Endothelial cell of hepatic sinusoid (primary cell): ENCODE data around the gene TAS2R9.

Experiments used
- in situ Hi-C: cut with HindIII; loops from 2 replicates; pipeline ENCODE4 v1.10.0; 2017; ENCODE audit warnings: low sequenced_read_pairs

Gene TAS2R9

GRCh38 chr12:10810068-10810467, at the start of gene TAS2R9:
TSS of gene TAS2R9 (minus strand) at chr12:10810168. CDS start at chr12:10810075, 93 bp downstream.
- in situ Hi-C loops: no loop called here

DNA sequence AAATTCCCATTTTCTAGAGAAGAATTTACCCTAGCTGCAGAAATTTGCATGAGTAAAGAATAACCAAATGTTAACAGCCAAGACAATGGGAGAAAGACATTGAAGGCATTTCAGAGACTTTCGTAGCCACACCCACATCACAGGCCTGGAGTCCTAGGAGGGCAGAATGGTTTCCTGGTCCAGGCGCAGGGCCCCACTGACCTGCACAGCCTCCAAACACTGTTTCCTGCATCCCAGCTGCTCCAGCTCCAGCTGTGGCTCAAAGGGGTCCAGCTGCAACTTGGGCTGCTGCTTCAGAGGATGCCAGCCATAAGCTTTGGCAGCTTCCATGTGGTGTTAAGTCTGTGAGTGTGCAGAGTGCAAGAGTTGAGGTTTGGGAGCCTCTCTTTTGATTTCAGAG, 45.8 kb upstream of the TAS2R9 start:
- in situ Hi-C loops: loop anchor here (5.0 kb wide), 1 partner anchor 91 kb away; no protein-coding TSS in a partner anchor

GRCh38 chr12:10853776-10854175, 43.8 kb upstream of the TAS2R9 start:
- in situ Hi-C loops: no loop called here

DNA sequence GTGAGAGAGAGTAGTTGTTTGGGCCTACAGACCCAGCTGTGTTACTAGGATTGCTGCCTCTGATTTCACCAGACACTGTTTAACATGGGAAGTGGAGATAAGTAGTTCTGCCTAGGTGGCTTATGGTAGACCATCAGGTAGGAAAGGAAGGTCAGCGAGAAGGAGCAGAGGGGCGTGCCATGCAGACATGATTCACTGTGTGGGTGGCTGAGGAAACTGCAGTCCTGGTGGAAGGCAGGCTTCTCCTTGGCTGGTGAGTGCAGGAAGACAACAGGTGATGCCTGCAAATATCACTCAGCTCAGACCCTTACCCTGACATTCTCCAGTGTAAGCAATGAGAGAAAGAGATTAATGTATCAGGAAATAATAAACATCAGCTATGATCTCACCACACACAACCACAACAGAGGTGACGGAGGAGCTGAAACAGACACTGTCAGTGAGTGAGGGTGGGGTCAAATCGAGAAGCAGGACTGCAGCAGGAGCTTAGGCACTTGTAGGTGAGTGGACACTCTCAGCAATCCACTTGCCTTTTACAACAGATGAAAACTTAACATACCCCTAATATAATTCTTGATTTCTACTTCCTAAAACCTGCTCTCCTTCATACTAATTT, 41.4 kb upstream of the TAS2R9 start:
- in situ Hi-C loops: no loop called here

GRCh38 chr12:10849425-10849878, 39.5 kb upstream of the TAS2R9 start, which contains the start of gene PRR4:
TSS of gene PRR4 (minus strand) at chr12:10849475. CDS start at chr12:10849437, 38 bp downstream.
- in situ Hi-C loops: no loop called here

GRCh38 chr12:10847744-10848143, 37.8 kb upstream of the TAS2R9 start:
- in situ Hi-C loops: no loop called here

DNA sequence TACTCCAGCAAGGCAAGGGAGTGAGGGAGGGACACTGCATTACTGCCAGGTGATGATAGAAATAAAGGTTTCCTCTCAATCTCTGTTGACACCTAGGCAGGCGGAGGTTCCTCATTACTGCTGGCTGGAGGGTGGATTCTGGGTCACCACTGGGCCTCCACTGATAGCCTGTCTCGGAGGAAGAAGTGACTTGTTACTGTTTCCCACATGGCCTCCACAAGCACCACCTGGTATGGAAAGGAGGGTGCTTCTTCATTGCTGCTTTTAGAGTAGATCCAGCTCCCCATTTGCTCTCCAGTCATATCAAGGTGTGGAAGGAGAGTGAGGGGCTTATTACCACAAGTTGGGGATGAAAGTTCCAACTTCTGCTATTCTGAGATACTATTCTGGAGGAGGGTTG, 32.9 kb upstream of the TAS2R9 start:
- in situ Hi-C loops: no loop called here

GRCh38 chr12:10838461-10838860, 28.5 kb upstream of the TAS2R9 start:
- in situ Hi-C loops: no loop called here

- in situ Hi-C loops: no loop called here
Observed at GRCh38 chr12:10829994-10830393, 20.0 kb upstream of the TAS2R9 start.

GRCh38 chr12:10826258-10826657, 16.3 kb upstream of the TAS2R9 start, which contains the start of gene TAS2R10:
TSS of gene TAS2R10 (minus strand) at chr12:10826358. CDS start at chr12:10826269, 89 bp downstream.
- in situ Hi-C loops: no loop called here

- in situ Hi-C loops: no loop called here
Observed at GRCh38 chr12:10824957-10825356, 15.0 kb upstream of the TAS2R9 start.

DNA sequence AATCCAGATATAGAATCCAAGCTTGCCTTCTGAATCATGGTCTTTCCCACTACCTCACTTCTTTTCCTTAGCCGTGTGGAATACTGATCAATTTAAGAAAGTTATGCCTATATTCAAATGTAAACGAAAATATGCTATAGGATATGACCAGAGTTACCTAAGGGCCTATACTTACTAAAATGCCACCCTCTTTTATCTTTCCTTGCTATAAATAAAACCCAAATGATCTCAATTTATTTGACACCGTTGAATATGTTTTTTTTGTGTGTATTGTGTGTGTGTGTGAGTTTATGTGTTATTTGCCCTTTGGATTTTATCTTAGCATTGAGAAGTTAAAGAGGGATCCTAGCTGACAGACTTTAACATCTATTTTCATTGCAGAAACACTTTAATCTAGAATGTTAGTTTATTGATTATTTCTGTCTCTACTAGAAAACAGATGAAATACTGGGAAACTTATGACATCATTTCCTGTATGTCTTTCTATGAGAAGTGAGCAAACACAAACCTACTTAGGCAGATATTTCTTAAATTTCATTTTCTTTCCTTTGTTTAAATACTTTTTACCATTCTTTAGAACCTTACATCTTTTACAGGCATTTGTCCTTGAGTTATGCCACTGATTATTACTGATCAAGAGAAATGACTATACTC, 2.0 kb upstream of the TAS2R9 start:
- in situ Hi-C loops: no loop called here

DNA sequence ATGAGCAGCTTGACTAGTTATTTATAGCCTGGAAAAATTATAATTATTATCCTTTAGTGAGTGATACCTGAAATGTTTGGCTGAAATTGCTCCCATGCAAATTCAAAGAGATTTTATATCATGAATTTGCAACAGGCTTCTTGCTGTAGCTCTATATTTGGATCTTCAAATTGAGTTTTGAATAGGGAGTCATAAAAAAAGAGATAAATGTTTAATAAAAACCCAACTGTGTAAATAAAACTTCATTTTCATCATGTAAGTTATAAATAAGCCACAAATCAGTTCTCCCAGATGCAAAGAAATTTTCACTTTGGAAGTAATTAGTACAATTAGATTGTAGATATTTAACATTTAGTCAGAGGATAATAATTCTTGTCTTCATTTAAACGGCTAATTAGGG, 2.8 kb downstream of the TAS2R9 start, which contains the start of gene TAS2R8:
Gene TAS2R8 (minus strand): TSS at position 101 of the 400 bp plus-strand sequence. CDS start 306 bp downstream, outside the sequence.
- in situ Hi-C loops: no loop called here

DNA sequence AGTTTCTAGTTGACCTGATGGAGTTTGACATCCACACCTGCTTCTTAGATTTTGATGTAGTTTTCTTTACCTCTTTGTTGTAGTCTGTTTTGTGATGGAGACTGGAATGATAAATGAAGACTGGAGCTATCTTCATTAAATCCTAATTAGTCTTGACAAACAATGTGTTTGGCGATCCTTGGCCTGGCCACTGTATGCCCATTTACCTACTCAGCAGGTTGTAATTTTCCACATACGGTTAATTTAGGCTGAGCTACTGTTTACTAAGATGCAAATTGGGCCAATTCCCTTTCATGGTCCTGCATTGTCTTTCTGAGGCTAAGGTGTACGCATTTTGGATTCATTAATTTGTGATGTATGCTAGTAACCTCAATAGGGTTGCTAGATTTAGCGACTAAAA, 7.4 kb downstream of the TAS2R9 start, which contains the start of gene TAS2R7:
Gene TAS2R7 (minus strand): TSS at position 41 of the 400 bp plus-strand sequence. CDS start 57 bp downstream, outside the sequence.
- in situ Hi-C loops: no loop called here

GRCh38 chr12:10801741-10802140, 8.2 kb downstream of the TAS2R9 start:
- in situ Hi-C loops: no loop called here

DNA sequence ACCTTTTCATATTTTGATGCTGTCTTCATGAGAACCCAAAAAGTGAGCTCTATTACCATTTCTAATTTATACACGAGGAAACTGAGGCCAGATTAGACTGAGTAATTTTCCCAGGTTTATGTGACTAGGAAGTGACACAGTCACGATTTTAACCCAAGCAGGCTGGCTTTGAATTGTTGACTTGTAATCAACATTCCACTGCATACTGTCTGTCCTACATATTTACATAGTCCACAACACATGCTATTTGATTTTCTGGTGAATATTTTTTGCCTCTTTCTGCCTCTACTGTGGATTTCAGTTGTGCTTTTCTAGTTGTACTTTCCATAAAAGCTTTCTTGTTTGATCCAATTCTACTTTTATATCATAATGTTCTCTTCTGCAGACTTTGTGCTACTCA, 15.7 kb downstream of the TAS2R9 start:
- in situ Hi-C loops: loop anchor here (5.0 to 25.0 kb wide), 2 partner anchors 98 to 693 kb away; no protein-coding TSS in a partner anchor

DNA sequence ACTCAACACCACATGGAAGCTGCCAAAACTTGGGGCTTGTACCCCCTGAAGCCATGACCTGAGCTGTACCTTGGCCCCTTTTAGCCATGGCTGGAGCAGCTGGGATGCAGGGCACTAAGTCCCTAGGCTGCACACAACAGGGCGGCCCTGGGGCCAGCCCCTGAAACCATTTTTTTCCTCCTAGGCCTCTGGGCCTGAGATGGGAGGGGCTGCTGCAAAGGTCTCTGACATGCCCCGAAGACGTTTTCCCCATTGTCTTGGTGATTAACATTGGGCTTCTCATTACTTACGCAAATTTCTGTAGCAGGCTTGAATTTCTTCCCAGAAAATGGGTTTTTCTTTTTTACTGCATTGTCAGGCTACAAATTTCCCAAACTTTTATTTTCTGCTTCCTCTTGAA, 18.2 kb downstream of the TAS2R9 start:
- in situ Hi-C loops: loop anchor here (5.0 to 25.0 kb wide), 2 partner anchors 101 to 696 kb away; no protein-coding TSS in a partner anchor

GRCh38 chr12:10783252-10783651, 26.7 kb downstream of the TAS2R9 start:
- in situ Hi-C loops: loop anchor here (25.0 kb wide), 1 partner anchor 704 kb away; no protein-coding TSS in a partner anchor

- in situ Hi-C loops: loop anchor here (25.0 kb wide), 1 partner anchor 708 kb away; no protein-coding TSS in a partner anchor
Observed at GRCh38 chr12:10779103-10779502, 30.9 kb downstream of the TAS2R9 start.

GRCh38 chr12:10771132-10771733, 38.7 kb downstream of the TAS2R9 start:
- in situ Hi-C loops: no loop called here

- in situ Hi-C loops: no loop called here
Observed at GRCh38 chr12:10759657-10760056, 50.3 kb downstream of the TAS2R9 start.
